NCI-H2029 (cell line): Measurements from ENCODE around the gene TBC1D8.

Experiments
- DNase-seq: peaks from one replicate; lab custom pipeline; 2025; lab: John Stamatoyannopoulos, UW

TBC1D8 gene

DNA sequence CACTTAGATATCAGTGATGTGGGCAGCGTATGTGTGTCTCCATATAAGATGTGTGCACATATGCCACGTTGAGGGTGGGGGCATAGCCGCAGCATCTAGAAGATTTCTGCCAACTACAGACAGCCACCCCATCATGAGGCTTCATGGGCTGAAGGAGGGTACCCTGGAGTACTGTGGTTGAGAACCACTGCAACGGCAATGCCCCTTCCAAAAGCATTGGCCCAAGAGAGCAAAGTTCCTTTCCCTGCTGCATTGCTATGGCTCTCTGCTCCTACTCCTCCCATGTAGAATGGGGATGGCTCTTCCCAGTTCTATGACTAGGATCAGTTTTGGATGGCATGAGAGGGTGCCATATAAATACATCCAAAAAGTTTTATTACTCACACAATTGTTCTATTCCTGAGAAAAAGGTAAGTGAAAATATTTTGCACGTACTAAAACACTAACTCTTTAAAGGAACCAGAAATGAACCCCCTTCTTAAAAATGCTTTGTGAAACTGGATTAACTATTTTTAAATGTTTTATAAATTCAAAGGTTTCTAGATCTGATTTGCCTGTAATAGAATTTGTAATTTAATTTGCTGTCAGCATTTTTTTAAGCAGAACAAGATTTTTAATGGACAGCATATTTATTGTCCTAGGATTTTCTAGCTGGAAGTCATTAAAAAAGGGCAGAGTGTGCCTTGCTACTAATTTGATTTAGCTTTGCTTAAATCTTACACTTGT, 153.5 kb downstream of the TBC1D8 start:
- DNase-seq: no peak

DNA sequence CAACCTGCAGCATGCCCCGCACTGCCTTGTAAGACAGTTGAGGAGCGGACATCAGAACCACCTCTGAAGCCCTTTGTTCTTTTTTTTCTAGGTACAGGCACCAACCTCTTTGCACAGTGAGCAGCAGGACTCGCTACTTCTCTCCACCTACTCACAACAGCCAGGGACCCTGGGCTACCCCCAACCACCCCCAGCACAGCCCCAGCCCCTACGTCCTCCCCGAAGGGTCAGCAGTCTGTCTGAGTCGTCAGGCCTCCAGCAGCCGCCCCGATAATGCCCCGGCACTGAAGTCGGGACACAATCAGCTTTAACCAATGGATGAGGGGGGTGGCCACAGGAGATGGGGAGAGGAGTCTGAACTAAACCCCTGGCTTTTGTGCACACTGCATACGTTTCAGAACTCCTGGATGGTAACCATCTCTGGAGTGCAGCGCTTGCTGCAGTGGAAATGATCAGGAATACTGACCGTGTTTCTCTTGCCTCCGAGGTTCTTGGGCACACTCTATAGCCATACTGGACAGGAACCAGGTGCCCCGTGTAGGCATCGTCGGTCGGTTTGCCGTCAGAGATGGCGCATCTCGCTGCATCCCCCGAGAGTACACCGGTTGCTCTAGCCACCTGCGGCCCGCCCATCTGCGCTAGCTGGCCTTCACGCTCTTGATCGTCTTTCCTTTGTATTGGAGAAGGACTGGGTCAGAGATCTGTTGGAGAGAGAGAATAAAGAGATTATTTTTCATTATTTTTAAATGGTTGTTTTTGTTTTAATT, 155.7 kb downstream of the TBC1D8 start:
- no peak for DNase-seq

DNA sequence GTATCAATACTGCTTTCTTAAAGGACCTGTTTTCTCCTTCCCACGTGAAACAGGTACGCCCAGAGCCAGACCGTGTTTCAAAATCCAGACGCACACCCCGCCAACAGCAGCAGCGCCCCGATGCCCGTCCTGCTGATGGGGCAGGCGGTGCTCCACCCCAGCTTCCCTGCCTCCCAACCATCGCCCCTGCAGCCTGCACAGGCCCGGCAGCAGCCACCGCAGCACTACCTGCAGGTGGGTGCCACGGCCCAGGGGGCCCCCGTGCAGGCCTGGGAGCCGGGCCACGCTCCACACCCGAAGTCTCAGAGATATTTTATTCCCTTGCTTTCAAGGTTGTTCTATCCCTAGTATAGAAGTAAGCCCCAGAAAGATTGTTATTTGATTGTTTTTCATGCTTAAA, 157.9 kb downstream of the TBC1D8 start:
- no peak for DNase-seq

DNA sequence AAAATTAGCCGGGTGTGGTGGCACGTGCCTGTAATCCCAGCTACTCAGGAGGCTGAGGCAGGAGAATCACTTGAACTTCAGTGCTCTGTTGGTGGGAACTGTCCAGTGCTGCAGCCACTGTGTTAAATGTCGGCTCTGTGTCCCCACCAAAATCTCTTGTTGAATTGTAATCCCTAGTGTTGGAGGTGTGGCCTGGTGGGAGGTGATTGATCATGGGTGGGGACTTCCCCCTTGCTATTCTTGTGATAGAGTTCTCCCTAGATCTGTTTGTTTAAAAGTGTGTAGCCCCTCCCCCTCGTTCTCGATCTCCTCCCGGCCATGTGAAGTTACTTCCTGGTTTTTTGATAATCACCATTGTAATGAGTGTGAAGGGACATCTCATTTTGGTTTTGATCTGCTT, 158.9 kb downstream of the TBC1D8 start:
- DNase-seq: no peak

DNA sequence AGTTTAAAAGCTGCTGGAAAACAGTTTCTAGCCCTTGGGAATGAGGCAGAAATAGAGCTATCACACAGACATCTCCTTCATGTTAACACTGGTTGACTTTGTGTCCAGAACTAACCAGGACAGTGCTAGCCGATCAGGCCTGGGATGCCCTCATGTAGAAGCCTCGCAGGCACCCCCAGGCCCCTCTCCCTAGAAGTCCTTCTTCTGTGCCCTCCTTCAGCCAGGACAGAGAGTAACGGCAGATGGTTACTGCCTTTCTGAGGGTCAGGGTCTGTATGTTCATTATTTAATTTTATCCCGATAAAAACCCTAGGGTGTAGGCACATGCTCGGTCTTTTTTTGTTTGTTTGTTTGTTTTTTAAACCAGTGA, 159.8 kb downstream of the TBC1D8 start:
- no peak for DNase-seq

DNA sequence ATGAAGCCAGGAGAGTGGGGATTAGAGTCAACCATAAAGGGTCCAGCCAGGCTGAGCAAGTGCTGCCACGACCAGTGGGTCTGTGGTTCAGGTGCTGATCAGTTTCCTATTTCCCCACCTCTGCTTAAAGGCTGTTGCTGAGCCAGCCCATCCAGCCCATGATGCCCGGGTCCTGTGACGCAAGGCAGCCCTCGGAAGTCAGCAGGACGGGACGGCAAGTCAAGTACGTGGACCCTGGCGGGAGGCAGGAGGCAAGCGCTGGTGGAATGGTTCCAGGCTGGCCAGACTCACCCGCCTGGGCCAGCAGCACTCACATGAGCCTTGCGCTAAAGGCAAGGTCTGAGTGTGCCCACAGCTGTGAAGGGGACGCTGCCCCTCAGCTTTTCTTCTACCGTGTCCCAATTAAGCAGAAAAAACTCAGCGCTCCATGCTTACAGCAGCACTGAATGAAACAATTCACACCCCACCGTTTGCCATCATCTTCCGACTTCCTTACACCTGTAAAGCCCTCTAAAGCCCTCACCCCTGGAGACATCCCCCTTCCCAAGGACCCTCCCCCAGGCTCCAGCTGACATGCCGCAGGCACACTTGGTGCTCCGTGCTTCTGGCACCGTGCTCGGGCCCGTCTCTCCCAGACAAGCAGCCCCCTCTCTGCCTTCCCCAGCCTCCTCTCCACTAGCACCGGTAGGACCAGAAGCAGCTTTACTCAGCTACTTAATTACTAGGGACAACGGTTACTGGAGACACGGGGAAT, 160.4 kb downstream of the TBC1D8 start:
- DNase-seq: no peak

DNA sequence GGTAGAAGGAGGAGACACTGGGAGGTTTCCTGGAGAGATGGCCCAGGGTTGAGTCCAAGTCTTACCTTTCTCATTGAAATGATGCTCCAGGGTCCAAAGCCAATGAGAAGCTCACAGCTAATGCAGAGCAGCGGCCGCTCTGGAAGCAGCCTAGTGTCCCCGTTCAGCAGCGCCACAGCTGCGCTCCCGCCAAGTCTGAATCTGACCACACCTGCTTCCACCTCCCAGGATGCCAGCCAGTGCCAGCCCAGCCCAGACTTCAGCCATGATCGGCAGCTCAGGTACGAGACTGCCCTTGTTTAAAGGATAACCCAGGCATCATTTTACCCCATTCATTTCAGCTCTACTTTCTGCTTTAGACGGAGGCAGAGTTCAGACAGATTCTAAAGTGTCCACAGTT, 161.0 kb downstream of the TBC1D8 start:
- DNase-seq: no peak

DNA sequence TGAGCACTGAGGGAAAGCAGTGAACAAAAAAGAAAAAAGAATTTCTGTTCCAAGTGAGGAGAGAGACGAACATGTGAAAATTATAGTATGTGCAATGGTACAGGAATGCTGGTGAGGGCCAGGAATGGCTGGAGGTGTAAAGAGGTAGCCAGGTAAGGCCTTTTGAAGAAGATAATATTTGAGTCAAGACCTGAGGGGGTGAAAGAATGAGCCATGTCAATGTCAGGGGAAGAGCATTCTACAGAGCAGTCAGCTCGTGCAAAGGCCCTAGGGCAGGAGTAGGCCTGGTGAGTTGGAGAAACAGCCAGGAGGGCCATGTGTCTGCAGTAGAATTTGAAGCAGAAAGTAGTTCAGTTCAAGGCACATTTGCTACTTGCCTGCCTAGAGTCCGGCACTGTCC, 161.5 kb downstream of the TBC1D8 start:
- DNase-seq: no peak

DNA sequence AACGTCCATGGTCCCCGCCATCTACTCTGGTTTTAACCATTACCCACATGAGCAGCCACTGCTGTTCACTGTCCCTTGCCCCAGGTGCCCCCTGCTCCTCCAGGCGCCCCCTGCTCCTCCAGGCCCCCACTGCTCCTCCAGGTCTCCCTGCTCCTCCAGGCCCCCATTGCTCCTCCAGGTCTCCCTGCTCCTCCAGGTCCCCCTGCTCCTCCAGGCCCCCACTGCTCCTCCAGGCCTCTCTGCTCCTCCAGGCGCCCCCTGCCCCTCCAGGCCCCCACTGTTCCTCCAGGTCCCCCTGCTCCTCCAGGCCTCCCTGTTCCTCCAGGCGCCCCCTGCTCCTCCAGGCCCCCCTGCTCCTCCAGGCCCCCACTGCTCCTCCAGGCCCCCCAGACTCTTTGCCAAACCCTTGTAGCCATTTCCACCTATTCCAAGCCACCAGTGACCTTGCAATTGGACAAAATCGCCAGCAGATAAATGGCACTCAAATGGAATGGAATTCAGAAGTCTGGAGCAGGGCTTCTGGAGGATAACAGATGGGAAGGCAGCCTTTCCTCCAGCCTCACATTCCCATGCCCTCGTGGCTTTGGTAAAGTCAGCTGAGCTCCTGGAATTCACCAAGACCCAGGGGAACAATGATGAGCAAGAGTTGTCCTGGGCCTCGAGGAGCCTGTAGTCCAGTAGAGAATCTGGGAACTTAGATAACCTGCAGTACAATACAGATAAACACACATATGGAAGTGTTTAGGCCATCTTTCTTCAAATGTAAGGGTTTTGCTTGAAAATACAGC, 162.4 kb downstream of the TBC1D8 start:
- DNase-seq: no peak

DNA sequence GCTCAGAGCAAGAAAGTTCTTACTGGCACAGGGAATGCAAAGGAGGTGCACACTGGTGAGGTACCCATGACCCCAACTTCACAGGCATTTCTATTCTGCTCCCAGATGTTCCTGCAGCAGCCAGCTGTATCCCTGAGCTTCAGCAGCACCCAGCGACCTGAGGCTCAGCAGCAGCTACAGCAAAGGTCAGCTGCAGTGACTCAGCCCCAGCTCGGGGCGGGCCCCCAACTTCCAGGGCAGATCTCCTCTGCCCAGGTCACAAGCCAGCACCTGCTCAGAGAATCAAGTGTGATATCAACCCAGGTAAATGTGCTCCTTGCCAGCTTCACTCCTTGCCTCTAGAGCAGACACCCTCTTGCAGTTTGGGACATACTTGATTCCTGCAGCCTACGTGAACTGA, 163.2 kb downstream of the TBC1D8 start:
- DNase-seq: no peak

DNA sequence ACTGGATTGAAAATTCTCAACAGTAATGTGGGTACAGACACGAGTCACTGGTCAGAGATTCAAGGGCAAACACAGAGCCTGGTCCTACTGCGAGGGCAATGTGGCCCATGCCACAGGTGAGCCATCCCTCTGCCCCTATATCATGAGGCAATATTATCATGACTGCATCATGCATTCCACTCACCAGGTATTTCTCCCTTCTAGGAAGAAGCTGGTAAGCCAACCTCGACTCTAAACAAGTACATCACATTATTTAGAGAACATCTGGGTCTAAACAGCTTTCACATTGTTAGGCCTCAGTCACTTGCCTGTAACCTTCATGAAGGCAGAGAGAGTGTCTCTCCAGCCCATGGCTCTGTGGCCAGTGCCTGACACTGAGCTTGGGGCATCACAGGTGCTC, 163.6 kb downstream of the TBC1D8 start:
- no peak for DNase-seq

DNA sequence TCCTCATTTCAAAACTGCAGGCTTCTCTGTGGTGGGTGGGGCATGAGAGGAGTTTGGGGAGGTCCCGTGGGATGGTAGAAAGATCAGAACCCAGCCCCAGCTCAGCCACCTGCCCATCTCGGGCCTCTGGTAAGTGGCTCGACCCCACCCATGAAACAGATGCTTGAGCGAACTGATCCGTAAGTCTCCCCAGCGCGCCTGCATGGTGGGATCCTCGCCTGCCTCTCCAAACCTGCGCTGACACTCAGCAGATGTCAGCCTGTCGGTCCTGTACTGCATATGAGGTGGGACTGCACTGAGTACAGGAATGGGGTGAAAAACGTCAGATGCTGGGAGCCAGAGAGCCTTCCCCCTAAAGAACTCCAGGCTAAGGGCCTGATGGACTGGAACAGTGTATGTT, 165.0 kb downstream of the TBC1D8 start:
- no peak for DNase-seq

DNA sequence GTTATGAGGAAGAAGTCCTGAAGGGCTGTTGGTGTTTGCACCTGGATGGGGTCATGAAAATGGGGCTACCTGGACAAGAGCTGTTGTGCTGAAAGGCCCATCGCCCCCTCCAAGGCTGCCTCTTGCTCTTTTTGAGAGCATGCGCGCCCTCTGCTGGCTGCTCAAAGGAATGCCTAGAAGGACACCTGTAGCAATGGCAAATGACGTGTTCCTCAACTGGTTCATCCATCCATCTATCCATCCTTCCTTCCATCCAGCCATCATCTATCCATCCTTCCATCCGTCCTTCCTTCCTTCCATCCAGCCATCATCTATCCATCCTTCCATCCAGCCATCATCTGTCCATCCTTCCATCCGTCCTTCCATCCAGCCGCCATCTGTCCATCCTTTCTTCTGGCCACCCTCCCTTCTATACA, 166.3 kb downstream of the TBC1D8 start:
- peak; percentile 47 for DNase-seq

DNA sequence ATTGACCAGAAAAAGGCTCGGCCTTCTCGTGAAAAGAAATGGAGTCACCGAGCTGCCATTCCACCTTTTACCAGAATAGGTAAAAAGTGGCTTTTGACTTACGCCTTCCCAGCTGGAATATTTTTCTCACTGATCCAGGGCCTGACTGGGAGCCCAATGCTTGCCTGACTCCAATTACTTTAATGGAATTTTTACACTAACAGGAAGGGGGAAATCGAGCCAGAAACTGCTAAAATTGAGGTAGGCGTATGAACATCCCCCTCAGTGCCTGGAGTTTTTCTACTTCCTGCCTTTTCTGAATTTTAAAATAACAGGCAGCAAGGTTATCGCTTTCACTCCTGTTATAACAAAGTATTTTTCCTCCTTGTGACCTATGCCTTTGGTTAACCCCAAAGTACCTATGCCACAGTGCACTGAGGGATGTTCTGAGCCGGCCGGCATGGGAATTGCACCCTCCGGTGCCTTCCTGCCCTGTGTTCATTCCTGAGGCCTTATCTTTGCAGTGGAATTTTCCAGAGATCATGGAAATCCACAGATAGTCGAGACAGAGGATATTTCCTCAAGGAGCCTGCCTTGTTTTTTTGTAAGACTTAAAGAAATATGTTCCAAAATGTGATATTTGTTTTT, 167.4 kb downstream of the TBC1D8 start:
- no peak for DNase-seq

DNA sequence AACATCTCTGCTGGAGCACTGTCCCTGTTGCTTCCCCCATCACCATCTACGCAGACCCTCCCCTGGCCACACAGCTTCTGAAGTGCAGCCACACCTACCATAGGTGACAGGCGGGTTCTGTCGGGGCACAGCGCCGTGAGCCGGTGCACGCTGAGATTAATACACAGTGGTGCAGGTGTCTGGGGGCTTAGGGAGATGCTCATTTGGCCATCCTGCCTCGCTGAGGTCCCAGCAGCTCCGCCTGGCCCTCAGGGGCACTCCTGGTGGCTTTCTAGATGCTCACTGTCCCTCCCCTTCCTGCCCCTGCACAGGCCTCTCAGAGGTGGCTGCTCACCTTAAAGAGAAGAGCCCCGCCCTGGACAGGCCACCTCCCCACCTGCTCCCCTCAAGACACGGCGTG, 168.0 kb downstream of the TBC1D8 start:
- no peak for DNase-seq

DNA sequence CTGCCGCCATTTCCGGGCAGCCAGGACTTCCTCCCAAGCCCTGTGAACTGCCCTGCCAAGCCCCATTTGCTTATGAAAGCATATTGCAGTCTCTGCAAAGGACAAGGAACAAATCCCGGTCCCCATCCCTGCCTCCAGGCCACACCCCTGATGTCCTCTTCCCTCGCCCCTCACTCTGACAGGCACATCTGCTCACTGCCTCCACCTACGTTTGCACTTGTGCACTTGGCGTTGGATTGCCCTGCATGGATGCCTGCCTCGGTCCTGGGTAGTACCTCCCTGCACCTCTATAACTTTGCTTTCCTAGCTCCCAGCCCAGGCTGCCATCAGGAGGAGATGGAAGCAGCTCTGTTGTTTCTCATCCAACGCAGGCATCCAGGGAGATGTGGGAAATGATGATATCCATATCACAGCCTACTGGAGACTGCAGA, 168.7 kb downstream of the TBC1D8 start:
- no peak for DNase-seq

DNA sequence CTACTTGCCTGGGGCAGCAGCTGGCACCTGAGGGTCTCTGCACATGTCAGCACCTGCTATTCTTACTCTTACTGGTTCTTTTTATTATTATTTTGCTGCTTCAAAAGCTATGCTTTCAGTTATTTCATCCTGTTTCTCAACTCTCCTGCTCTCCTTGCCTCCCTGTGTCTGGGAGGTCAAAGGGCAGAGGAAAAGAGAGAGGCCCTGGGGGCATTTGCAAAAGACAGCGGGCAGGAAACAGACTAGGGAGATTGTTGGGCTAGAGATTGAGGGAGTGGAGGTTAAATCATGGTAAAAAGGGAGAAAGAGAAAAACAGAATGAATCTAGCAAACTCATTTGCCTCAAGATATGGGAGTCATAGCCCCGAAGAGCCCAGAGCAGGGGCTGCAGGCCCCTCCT, 170.2 kb downstream of the TBC1D8 start:
- DNase-seq: no peak

DNA sequence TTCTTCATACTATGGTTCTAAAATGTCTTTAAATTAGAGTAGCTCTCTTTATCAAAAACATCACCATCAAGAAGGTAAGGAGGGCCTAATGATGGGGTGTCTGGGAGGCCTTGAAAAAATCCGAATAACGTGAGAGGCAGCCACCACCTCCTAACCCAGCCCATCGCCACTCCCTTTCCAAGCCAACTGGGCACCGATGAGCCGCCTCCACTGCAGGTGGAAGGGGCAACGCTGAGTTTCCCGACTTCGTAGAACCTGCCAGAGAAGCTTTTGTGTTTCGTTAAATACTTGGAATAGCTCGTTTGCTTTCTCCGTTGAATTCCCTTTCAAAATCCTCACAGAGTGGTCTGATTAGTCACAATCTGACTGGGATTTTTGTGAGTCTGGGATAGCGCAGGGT, 171.1 kb downstream of the TBC1D8 start:
- no peak for DNase-seq

DNA sequence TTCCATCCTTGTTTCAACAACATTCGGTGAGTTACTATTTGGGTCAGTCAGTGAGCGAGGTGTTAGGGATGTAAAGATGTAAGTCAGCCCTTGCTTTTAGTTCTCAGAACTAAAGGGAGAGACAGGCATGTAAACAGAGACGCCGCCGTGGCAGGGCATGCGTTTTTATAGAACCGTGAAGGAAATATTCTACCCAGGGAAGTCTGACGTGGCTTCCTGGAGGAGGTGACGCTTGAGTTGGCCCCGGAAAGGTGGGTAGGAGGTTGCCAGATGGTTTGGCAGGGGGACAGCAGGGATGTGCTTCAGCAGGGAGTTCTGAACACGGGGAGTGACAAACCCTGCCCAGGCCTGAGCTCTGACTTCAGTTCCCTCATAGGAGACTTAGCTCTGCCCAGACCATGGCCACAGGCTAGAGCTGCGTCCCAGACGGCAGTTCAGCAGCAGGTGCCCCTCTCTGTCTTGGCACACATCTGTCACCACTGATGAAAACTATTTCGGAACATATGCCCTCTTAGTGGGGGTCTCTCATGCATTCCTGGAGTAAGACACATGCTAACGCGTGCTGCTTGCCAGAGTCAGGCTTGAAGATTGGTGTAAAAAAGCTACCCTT, 172.5 kb downstream of the TBC1D8 start:
- DNase-seq: no peak

DNA sequence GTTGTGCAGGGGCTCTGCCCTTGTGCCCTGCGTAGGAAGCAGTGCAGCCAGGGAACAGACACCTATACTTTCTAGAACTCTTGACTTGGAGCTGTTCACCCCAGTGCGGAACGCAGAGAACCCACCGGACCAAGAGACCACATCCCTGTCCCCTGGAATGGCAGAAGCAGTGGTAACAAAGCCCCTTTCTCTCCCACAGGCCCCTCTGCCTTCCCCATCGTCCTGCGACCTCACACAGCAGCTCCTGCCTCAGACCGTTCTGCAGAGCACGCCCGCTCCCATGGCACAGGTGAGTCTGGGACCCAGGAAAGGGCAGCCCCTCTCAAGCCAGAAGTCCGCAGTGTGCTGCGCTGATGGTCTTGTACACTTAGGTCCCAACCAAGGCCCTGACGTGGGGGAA, 173.7 kb downstream of the TBC1D8 start:
- no peak for DNase-seq

DNA sequence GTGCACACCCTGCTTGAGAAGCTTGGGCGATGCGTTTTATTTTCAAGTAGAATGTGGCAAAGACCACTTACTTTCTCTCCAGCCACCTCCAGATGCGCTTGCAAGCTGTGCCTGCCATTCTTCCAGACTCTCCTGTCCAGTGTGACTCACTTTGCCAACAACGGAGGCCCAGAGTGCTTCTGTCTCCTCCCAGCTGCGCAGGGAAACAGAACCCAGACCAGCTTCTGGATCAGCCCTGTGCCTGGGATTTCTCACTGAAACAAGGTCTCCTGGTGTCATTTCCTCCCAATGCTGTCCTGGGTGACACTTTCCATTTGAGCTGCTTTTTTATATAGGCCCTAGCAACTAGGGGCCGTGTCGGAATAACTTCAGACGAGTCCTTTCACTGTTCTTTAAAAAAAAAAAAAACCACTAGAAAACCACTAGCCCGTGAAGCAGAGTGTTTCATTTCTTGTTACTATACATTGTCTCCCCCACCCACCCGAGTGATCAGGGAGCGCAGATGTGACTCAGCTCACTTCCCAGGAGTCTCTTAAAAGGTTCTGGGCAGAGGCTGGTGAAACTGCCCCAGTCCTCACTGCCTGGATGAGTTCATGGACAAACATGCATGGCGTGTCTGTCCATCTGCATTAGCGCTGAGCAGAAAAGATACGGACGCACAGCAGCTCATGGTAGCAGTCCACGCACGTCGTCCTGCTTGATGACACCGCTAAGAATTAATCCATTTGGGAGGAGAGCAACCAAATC, 174.4 kb downstream of the TBC1D8 start:
- no peak for DNase-seq
